DLD1 (cell line): ENCODE results near the gene NR1H3.

Source experiments
- in situ Hi-C: cut with HindIII; loops from 2 replicates; pipeline ENCODE4 v1.10.0; 2017; ENCODE audit warnings: low sequenced_read_pairs

The NR1H3 gene

GRCh38 chr11:47243454-47243853 is 14.3 kb upstream of the NR1H3 start:
- in situ Hi-C loops: no loop called here

GRCh38 chr11:47244448-47245350 is 13.1 kb upstream of the NR1H3 start:
- in situ Hi-C loops: no loop called here

- in situ Hi-C loops: no loop called here
These were observed 12.0 kb upstream of the NR1H3 start for GRCh38 chr11:47245611-47246357.

- in situ Hi-C loops: no loop called here
These were observed 10.3 kb upstream of the NR1H3 start for GRCh38 chr11:47247502-47247901.

- in situ Hi-C loops: no loop called here
These were observed 9.5 kb upstream of the NR1H3 start for GRCh38 chr11:47248304-47248663.

- in situ Hi-C loops: no loop called here
These were observed 9.0 kb upstream of the NR1H3 start, which contains the start of gene ACP2 for GRCh38 chr11:47248664-47249377. ACP2 (minus strand) TSS chr11:47248814; CDS start chr11:47248789, 25 bp downstream.

GRCh38 chr11:47249378-47249715 is 8.4 kb upstream of the NR1H3 start:
- in situ Hi-C loops: no loop called here

GRCh38 chr11:47251751-47252150 is 6.0 kb upstream of the NR1H3 start:
- in situ Hi-C loops: no loop called here

- in situ Hi-C loops: no loop called here
These were observed 4.1 kb upstream of the NR1H3 start for GRCh38 chr11:47253660-47254059.

GRCh38 chr11:47254386-47254785 is 3.4 kb upstream of the NR1H3 start:
- in situ Hi-C loops: no loop called here

- in situ Hi-C loops: no loop called here
These were observed 1.4 kb upstream of the NR1H3 start for GRCh38 chr11:47256374-47256773.

GRCh38 chr11:47257177-47257516 is 649 bp upstream of the NR1H3 start:
- in situ Hi-C loops: no loop called here

GRCh38 chr11:47258317-47258902 is 614 bp downstream of the NR1H3 start:
- in situ Hi-C loops: no loop called here

- in situ Hi-C loops: no loop called here
These were observed 1.6 kb downstream of the NR1H3 start for GRCh38 chr11:47259232-47259977.

GRCh38 chr11:47260366-47260765 is 2.6 kb downstream of the NR1H3 start:
- in situ Hi-C loops: no loop called here

- in situ Hi-C loops: no loop called here
These were observed 3.5 kb downstream of the NR1H3 start for GRCh38 chr11:47261291-47261800.

- in situ Hi-C loops: no loop called here
These were observed 6.3 kb downstream of the NR1H3 start for GRCh38 chr11:47264119-47264518.

GRCh38 chr11:47264521-47264920 is 6.7 kb downstream of the NR1H3 start:
- in situ Hi-C loops: no loop called here

GRCh38 chr11:47267876-47268275 is 10.1 kb downstream of the NR1H3 start:
- in situ Hi-C loops: no loop called here

GRCh38 chr11:47268448-47269001 is 10.7 kb downstream of the NR1H3 start:
- in situ Hi-C loops: no loop called here
